NCI-H510A (cell line): Measurements from ENCODE around the gene TMEM131L.

Source experiments
- DNase-seq: peaks from one replicate; lab custom pipeline; 2025; lab: John Stamatoyannopoulos, UW

TMEM131L gene

DNA sequence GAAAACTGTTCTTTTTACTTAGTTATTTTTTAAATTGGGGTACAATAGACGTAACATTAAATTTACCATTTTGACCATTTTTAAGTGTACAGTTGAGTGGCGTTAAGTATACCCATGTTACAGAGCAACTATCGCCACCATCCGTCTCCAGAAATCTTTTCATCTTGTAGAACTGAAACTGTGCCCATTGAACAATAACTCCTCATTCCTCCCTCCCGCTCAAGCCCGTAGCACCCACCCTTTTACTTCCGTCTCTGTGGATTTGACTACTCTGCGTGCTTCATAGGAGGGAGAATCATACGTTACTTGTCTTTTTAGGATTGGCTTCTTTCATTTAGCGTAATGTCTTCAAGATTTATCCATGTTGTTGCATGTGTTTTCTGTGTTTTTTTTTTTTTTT lies 55.3 kb downstream of the TMEM131L start:
- DNase-seq: no peak

DNA sequence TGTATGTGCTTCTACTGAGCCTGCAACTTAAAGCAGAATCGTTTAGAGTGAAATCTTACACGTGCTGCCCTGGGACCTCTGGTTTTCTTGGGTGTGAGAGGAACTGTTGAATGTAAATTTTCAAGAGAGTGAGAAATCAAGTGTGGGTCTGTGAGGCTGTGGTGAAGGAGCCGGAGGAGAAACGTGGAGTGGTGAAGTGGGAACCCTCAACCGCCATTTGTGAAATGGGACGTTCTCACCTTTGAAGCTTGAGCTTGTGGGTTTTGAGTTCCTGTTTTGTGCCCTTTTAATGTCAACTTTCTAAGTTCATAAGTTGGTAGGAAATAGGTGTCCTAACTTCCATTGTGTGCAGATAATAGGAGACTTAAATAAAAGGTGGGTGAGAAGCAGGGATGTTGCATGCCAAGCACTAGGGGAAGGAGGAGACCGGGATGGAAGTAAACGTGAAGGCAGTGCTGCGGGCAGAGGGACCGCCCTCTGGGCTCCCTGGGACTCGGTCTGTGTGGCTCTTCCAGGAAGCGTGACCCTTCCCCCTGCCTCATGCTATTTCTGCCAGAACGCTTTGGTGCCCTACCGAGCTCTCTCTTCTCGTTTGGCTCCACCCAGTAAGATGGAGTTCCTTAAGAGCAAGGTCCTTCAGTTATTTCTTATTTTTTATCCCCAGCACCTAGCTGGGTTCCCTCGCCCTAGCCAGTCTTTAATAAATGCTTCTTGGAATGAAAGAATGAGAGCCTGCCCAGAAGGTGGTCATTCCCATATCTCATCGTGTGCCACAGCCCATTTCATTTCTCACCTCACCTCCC lies 56.0 kb downstream of the TMEM131L start:
- DNase-seq: no peak

DNA sequence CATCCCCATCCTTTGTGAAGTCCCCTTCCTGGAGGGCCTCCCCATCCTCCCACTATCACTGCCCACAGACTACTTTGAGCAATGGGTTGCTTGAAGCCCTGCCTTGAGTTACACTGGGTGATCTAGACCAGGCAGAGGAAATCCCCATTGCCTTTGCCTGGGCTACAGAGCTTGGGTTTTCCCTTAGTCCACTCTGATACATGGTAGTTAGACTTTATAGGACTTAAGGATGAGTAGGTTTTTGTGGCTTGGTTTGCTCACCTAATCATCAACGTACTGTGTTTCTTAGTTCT lies 56.6 kb downstream of the TMEM131L start:
- no peak for DNase-seq

GRCh38 chr4:153523164-153523796 lies 57.1 kb downstream of the TMEM131L start:
- DNase-seq: no peak

GRCh38 chr4:153523941-153524386 lies 57.8 kb downstream of the TMEM131L start:
- no peak for DNase-seq

DNA sequence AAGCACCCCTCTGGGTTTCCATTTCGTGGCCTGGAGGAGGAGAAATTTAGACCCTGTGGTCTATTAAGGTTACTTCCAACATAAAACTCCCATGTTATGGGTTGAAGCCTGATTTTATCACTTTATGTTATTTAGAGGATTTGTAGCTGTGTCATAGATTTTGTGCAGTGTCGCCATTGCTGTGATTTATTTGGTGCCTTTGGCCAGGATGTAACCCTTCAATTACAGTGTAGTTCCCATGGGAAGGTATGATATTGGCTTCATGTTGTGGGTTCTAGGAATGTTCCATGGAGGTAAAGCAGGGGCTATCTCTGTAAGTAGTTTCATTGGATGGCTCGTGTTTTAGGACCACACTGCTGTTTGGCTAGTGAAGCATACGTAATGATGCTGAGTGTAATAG lies 58.5 kb downstream of the TMEM131L start:
- DNase-seq: no peak

DNA sequence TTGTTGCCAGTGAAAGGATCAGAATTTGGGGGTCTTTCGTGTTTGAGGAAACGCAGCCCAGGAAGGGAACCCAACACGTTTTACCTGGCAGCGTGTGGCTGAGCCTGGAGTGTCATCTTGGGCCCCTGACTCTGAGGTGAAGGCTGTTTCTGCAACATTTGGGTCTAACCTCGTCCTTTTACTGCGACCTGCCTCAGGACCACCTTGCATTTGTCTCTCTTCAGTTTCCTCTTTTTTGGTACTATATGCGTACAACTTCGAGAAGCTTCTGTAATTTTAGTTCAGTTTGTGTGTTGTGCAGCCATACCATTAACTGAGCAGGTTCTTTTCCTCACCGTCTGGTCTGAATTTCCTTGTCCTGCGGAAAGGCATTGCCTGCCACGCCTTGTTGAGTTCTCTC lies 61.5 kb downstream of the TMEM131L start:
- no peak for DNase-seq

DNA sequence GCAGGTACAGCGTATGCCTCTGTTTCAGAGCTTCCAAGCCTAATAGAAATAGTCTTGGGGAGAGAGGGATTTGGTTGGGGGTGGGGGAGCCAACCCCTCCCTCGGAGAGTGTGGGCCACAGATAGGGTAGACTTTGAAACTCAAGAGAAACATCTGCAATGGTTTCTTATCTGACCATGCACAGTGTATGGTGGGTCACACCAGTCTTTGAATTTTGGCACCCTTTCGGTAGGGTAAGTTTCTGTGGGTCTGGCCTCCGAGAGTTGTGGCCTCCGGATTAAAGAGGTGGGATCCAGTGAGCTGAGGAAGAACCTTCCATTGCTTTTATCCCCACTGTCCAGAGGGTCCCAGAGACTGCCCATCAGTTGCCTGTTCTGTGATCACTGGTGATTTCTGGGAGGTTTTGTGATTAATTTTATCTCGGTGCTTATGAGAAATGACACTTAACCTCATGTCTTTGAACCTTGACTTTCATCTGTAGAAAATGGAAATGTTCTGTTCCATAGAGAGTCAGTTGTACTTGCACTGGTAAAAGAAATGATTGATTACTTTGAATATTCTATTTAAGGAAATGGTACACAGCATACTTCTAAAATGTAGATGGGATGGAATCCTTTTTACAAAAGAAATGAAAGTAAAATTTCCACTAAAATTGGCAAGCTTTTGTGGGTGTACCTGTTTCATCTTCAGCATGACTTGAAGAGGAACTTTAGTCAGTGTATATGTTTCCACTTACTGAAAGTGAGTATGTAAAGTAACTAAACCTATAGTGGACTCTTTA lies 62.7 kb downstream of the TMEM131L start:
- no peak for DNase-seq

GRCh38 chr4:153529646-153530045 lies 63.5 kb downstream of the TMEM131L start:
- DNase-seq: no peak

DNA sequence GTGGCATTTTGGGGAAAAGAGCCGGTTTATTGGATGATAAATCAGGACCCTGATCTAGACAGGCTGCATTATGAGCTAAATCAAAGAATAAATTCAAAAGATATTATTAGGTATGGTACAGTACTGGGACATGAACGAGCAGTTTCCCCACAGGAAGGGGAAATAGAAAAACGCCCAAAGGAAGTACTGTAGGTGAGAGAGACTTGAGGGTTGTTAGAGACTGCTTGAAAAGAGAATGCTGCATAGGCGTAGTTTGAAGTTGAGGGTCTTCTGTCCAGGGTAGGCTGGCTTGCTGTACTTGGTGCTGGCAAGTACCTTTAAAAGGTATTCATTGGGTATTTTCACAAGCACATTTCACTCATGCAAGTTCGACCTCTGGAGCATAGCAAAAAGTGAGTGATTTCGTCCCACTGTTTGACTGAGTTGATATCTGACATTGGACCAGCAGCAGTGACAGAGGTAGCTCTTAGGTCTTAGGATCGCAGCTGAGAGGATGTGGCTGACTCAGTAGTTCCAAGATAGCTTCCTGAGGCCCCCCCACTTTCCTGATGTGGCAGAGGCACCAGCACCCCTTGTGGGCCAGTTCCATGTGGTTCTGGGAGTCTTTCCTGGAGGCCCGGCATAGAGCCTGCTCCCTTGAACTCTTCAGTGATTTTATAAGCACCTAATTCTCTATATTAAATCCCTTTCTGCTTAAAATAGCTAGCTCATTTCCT lies 64.3 kb downstream of the TMEM131L start:
- no peak for DNase-seq

- DNase-seq: no peak
Observed at GRCh38 chr4:153531000-153531358, 64.8 kb downstream of the TMEM131L start.

- no peak for DNase-seq
Observed at GRCh38 chr4:153531976-153532626, 65.9 kb downstream of the TMEM131L start.

DNA sequence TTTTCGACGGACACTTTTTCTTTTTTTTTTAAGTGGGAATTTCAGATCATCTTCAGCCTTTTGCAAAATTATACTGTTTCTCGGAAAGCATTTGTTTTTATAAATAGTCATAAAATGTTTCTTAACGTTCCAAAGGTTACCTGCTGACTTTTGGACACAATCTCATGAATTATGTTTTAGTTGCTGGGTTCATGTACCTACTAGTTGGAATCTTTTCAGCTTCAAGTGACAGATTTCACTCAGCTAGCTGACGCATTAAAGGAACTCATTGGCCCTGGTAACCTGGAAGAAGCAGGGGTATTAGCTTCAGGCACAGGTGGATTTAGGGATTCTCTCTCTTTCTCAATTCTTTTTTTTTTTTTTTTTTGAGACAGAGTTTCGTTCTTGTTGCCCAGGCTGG lies 66.5 kb downstream of the TMEM131L start:
- DNase-seq: no peak

GRCh38 chr4:153533387-153533786 lies 67.2 kb downstream of the TMEM131L start:
- DNase-seq: no peak

DNA sequence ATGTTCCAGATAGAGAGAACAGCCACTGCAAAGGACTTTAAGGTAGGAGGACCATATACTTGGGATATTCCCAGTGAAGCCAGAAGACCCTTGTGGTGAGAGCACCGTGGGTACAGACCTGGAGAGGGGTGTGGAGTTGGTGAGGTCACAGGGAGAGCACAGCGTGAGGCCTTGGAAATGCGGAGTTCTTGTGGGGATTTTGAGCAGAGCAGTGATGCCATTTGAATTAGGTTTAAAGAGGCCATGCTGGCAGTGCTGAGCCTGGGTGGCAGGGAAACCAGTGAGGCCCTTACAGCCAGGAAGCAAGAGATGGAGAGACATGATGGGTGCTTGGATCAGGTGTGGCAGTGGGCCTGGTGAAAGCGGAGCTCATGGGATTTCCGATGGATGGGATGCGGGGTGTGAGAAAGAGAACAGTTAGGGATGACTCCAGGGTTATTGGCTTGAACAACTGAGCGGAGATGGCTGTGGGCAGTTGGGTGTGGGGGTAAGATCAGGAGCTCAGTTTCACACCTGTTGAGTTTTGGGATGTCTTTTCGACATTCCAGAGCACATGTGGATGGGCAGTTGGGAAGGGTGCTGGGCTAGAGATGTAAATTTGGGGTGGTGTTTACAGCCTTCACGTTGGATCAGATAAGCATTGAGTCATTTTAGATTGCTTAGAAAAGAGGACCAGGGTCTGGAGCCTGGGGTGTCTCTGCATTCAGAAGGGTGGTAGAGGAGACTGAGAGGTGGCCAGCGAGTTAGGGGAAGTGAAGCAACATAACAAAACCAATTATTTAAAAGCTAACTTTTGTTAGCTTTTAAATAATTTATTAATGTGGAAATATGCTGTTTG lies 68.9 kb downstream of the TMEM131L start:
- DNase-seq: no peak

DNA sequence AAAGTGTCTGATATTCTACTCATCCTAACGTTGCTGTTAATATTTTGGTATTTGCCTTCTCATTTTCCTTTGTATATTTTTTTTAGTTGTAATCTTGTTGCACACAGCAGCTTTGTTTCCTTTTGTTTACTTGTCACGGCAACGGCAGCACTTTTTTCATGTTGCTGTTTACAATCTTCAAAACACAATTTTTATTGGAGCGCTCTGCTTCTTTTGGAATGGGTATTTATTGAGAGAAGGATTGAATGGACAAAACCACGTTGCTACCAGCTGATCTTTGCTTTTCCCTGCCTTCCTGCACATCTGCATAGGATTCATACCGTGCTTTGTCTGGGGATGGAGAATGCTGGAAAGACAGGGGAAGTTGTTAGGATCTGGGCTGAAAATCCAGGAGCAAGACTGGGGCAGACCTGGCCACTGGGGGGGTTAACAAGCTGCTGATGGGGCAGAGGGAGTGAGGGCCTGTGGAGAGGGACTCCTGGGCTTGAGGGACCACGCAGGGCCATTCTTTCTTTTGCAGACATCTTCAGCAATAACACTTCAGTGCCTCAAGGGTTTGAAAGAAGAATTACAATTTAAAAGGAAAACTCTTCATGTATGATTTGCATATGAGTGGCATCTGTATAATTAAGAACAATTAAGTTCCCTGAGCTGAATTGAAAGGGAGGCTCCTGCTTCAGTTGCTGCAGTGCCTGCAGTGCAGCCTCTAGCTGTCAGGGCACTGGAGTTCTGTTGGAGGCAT lies 69.8 kb downstream of the TMEM131L start:
- no peak for DNase-seq

DNA sequence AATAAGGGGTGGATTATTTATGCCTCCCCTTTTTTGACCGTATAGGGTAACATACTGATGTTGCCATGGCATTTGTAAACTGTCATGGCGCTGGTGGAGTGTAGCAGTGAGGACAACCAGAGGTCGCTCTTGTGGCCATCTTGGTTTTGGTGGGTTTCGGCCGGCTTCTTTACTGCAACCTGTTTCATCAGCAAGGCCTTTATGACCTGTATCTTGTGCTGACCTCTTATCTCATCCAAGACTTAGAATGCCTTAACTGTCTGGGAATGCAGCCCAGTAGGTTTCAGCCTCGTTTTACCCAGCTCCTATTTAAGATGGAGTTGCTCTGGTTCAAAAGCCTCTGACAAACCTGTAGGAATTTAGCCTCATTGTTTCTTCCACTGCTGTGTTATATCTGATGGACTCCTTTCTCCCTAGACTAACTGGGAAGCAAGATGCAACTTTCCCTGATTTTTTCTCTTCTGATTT lies 71.4 kb downstream of the TMEM131L start:
- DNase-seq: no peak

DNA sequence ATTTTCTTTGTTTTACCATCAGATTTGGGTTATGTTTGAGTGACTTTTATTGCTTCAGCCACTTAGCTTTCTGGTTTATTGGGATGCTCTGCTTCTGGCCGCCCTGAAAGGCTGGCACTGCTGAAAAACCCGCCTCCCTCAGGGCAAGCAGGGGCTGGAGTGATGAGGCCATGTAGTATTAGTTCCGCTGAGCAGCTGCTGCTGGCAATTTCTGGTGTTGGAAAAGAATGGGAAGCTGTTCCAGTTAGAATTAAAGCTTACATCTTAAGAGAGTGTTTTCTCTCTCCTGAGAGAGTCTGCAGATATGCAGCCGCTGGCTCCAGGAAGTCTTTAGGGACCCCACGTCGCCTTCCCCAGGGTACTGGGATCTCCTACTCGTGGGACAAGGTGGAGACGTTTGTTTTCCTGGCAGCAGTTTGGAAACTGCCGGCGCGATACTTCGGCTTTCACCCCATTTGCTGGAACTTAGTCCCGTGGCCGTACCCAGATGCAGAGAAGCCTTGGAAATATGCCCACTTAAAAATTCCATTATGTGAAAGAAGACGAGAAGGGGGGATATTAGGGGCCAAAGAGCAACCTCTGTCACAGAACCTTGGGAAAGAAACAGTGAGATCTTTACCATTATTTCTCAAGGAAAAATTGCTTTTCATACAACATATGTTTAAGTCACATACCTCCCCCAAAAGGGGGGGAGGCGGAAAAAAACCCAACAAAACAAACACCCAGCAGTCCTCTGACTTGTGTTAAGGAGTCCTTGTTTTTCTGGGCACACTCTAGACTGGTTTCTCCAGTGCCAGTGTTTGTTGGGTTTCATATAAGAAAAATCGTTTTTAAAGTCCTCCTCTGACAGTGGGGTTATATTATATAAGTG lies 72.6 kb downstream of the TMEM131L start:
- no peak for DNase-seq

DNA sequence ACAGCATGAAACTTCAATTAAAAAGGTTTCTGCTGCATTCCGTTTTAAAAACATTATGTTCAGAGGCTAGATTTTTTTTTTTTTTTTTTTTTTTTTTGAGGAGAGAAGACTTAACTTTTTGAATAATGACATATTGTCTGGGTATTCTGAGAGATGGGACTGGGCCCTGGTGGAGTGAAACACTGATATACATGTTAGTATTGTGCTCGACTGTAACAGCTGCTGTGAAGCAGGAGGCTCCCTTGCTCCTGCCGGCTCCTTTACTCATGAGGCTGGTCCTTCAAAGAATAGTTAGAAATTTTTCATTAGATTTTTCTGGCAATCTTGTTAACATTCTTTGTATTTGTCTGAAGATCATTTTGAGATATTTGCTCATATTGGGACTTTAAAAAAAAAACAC lies 73.3 kb downstream of the TMEM131L start:
- no peak for DNase-seq
